GM12873 (cell line): ENCODE results near the gene TRAPPC2L.

ENCODE experiments used
- TF ChIP-seq, protein P1 (sequence below): IDR thresholded peaks from 2 replicates; pipeline ENCODE4 v1.5.1; 2012; ENCODE audit warnings: low read depth, mild to moderate bottlenecking, moderate library complexity, low read length, control low read depth; ENCODE audit not compliant: insufficient read depth; ENCODE audit errors: missing control alignments

TRAPPC2L gene

DNA sequence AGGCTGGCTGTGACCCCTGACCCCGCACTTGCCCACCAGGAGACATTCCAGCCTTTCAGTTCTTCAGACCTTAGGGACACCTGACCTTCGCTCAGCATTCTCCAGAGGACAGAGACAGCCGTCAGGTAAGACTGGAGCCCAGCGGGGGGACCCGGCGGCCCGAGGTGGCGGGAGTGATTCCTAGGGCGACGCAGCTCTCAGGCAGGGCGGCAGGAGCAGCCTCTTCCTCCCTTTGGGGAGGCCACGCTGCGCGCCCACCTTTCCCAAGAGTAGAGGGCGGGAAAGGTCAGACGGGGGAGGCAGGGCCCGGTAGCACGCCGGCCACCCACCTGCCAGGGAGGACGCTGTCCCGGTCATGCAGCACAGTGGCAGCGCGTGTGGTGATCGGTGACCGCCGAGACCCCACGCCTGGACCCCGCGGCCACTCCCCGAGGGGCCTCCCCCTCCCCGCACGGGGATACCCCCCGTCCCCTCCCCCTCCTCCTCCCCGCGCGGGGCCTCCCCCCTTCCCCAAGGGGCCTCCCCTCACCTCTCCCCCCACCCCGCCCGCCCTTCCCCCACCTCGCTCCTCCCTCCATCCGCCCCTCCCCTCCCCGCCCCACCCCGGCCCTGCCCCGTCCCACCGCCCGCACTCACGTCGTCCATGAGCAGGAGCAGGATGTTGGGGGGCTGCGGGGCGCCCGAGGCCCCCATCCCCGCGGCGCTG, 652 bp upstream of the TRAPPC2L start:
- TF ChIP-seq, protein P1, sequence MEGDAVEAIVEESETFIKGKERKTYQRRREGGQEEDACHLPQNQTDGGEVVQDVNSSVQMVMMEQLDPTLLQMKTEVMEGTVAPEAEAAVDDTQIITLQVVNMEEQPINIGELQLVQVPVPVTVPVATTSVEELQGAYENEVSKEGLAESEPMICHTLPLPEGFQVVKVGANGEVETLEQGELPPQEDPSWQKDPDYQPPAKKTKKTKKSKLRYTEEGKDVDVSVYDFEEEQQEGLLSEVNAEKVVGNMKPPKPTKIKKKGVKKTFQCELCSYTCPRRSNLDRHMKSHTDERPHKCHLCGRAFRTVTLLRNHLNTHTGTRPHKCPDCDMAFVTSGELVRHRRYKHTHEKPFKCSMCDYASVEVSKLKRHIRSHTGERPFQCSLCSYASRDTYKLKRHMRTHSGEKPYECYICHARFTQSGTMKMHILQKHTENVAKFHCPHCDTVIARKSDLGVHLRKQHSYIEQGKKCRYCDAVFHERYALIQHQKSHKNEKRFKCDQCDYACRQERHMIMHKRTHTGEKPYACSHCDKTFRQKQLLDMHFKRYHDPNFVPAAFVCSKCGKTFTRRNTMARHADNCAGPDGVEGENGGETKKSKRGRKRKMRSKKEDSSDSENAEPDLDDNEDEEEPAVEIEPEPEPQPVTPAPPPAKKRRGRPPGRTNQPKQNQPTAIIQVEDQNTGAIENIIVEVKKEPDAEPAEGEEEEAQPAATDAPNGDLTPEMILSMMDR: no peak

DNA sequence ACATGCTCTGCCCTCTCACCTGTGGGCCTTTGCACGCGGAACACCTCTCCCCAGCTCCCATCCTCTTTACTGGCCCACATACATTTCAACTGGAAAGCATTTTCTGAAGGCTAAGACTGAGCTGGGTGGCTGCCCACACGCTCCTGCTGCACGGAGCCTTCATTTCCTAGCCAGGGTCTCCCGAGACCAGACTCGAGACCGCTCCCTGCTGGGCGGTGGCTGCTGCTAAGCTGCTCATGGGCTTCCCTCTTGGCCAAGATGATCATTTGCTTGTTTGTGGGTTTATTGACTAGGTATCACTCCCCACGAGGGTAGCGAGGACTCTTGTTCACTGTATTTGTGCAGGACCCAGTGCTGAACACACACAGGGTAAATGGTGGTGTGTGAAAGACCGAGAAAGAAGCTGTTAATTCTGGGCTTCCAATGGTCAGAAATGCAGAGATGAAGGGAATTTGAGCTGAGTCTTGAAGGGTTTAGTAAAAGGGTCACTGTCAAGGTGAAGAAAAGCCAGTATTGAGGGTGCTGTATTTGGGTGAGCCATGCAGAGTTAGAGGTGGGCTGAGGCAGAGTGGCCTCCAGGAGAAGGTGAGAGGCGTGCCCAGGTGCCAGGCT, 907 bp downstream of the TRAPPC2L start:
- TF ChIP-seq, protein P1: peak; percentile 88

DNA sequence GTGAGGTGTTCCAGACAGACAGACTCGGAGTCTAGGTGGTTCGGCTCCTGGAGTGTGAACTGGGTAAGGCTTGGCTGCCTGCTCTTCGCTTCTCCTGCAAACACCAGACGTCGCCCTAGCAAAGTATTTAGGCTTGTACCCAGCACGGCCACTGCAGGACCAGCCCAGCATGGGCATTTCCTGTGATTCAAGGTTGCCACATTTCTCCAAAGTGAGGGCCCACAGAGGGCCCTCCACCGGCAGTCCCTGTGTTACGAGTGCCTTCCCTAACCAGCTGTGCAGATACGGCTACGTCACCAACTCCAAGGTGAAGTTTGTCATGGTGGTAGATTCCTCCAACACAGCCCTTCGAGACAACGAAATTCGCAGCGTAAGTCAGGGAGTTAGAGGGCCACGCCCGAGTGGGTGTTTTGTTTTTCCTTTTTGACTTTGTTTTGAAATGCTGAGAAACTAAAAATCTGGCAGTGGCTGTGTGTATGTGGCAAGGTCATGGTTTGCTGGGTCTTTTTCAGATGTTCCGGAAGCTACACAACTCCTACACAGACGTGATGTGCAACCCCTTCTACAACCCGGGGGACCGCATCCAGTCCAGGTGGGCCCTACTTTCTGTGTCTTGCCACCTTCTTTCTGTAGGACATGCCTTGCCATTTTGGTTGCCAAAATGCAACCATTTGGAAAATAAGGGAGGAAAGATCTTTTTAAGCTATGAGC, 2.6 kb downstream of the TRAPPC2L start:
- TF ChIP-seq, protein P1: no peak

DNA sequence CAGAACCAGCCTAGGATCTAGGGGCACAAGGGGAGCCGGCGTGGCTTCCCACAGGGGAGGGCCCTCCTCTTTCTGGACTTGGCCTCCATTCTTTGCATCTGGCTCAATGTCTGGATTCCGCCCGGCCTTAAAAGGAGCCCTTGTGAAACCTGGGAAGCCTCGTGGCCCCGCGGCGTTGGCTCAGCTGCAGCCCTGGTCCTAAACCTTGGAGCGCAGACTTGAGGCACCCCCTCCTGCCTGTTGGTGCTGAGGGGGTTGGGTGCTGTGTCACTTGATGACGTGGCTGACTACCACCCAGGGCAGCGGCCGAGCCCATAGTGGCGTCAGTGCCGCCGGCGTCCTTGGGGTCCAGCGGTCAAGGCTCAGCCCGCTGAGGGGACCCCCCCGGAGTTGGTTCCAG, 4.4 kb downstream of the TRAPPC2L start:
- TF ChIP-seq, protein P1: no peak

DNA sequence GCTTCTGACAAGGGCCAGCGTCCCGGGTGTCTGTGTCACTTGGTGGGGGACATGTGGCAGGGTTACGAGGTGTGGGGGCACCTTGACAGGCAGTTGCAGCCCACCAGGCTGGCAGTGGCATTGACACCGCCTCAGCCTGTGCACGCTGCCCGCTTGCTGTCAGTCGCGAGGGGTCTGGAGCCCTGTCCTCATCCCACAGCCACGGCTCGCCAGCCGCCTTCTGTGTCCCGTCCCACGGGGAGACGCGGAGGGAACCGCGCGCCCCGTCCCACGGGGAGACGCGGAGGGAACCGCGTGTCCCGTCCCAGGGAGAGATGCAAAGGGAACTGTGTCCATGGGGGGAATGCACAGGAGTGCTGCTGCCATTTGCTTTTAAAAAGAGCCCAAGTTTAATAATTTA, 6.0 kb downstream of the TRAPPC2L start:
- TF ChIP-seq, protein P1: no peak

DNA sequence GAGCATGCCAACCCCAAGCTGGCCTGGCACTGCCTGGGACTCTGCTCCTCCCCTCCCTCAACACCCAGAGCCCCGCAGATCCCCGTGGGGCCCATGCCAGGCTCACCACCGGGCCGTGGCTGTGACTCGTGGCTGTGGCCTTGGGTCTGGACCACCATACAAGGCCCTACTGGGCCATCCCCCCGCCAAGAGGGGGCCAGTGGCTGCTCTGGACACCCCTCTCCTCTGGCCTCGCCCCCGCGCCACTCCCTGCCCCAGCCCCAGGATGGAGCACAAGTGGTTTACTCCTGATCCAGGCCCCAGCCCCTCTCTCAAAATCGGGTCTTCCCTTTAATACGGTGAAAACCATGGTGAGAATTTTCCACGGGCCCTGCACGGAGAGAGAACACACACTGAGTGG, 6.5 kb downstream of the TRAPPC2L start:
- TF ChIP-seq, protein P1: no peak

DNA sequence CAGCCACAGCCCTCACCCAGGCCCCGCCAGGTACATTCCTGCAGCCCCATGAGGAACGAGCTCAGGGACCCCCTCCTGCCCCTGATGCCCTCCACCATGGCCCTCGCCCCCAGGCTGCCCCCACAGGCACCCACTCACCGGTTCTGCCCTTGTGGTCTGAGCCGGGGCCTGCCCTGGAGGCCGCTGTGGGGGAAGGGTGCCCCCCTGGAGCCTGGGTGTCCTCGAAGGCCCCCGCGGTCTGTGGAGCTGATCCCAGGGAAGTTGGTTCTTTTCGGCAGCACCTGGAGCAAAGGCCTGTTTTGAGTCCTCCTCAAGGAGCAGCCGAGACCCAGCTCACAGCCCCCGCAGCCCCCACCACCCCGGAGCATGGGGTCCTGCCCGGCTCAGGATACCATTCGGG, 7.2 kb downstream of the TRAPPC2L start:
- TF ChIP-seq, protein P1: no peak
